ENCODE measurements around the gene NDST3.

NDST3 gene

GRCh38 chr4:118034053-118034785 lies at the start of gene NDST3:
NDST3 (plus strand) TSS chr4:118034486; CDS start chr4:118053911, 19,425 bp downstream.
- H3K36me3 Mint-ChIP-seq (ENCODE audit: insufficient read depth), result no peaks in the 10 kb centered on the region
- H3K4me1 Mint-ChIP-seq, result no peaks in the 10 kb centered on the region
- DNase-seq (ENCODE audit: low spot score in 2 of 2) (no peak), ATAC-seq (replicated peaks; ENCODE audit: extremely low read depth, poor library complexity, severe bottlenecking) (no peak)
- no peak within 1 kb of the TSS for H3K27ac Mint-ChIP-seq (ENCODE audit: low read depth)
- no peaks in the 10 kb centered on the region for H3K9me3 Mint-ChIP-seq
- no peak within 1 kb of the TSS for H3K4me3 Mint-ChIP-seq
- H3K27me3 Mint-ChIP-seq, result peaks cover 31% of the 10 kb centered on the region

DNA sequence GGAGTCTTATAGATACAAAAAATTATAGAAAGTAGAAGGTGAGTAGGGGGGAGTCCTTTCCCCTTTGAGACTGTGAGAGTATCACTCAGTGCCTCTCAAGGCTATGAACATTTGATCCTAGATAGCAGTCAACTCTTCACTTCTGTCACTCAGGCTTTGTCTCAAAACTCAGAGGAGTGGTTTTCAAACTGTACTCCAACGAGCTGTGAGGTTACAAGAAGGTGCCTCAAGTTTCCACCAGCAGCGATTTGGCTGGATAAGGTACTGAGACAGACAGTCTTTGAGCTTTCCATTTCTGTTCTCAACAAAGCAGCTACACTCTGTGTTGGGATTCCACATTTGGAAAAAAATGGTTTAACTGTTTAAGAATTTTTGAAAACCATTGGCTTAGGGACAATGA lies 48.0 kb upstream of the NDST3 start:
- peaks cover 8% of the 10 kb centered on the region for H3K9me3 Mint-ChIP-seq
- no peaks in the 10 kb centered on the region for H3K36me3 Mint-ChIP-seq (ENCODE audit: insufficient read depth)

DNA sequence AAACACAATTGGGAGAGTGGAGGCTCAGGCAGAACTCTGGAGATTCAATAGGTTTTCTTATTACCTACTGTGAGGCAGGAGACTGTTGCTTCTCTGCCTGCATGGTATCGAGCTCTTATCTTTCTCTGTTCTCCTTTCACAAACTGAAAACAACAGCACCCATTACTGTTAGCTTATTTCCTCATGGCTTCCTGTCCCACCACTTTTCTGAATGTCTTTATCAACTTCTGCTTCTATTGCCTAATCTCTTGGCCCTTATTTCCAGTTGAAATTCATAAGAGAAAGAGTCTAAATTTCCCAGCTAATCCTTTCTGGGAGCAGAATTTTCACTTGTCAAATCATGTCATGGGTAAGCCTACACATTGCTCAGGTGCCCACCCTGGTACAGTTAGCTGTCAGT lies 46.8 kb upstream of the NDST3 start:
- Mint-ChIP-seq H3K9me3 (peaks cover 8% of the 10 kb centered on the region), H3K27me3 (no peaks in the 10 kb centered on the region), H3K4me1 (no peaks in the 10 kb centered on the region), H3K4me3 (no peak overlapping the region), H3K27ac (ENCODE audit: low read depth) (no peak overlapping the region), H3K36me3 (ENCODE audit: insufficient read depth) (no peaks in the 10 kb centered on the region)
- ATAC-seq (replicated peaks; ENCODE audit: extremely low read depth, poor library complexity, severe bottlenecking) (no peak), DNase-seq (ENCODE audit: low spot score in 2 of 2) (no peak)

More for the DNA sequence above, 48.0 kb upstream of the NDST3 start:
- Mint-ChIP-seq H3K4me3 (no peak overlapping the region), H3K27ac (ENCODE audit: low read depth) (no peak overlapping the region), H3K4me1 (no peaks in the 10 kb centered on the region), H3K27me3 (no peaks in the 10 kb centered on the region)
- no peak for ATAC-seq (replicated peaks; ENCODE audit: extremely low read depth, poor library complexity, severe bottlenecking)
- DNase-seq (ENCODE audit: low spot score in 2 of 2), result no peak

- no peak for ATAC-seq (replicated peaks; ENCODE audit: extremely low read depth, poor library complexity, severe bottlenecking)
- H3K36me3 Mint-ChIP-seq (ENCODE audit: insufficient read depth), result no peaks in the 10 kb centered on the region
- no peak overlapping the region for H3K4me3 Mint-ChIP-seq
- H3K27me3 Mint-ChIP-seq, result no peaks in the 10 kb centered on the region
- H3K4me1 Mint-ChIP-seq, result no peaks in the 10 kb centered on the region
- DNase-seq (ENCODE audit: low spot score in 2 of 2), result no peak
- no peak overlapping the region for H3K27ac Mint-ChIP-seq (ENCODE audit: low read depth)
- H3K9me3 Mint-ChIP-seq, result peaks cover 5% of the 10 kb centered on the region
Observed at GRCh38 chr4:117996891-117997290, 37.4 kb upstream of the NDST3 start.

DNA sequence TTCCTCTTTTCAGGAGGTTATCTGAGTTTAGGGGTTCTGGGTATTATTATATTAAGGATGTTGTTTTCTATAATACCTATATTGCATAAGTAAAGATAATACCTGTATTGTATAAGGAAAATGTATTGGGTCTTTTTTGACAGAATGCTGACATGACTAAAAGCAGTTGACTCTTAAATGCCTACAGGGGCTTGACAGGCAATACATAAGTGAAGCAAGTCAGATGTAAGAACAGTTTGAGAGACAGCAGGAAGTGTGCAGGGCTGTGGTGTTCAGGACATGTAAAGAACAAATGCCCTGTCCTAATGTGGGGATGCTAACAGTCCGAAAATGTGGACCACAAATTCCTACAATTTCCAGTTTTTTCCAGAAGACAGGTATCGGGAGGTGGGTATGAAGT lies 30.2 kb upstream of the NDST3 start:
- H3K9me3 Mint-ChIP-seq, result no peaks in the 10 kb centered on the region

DNA sequence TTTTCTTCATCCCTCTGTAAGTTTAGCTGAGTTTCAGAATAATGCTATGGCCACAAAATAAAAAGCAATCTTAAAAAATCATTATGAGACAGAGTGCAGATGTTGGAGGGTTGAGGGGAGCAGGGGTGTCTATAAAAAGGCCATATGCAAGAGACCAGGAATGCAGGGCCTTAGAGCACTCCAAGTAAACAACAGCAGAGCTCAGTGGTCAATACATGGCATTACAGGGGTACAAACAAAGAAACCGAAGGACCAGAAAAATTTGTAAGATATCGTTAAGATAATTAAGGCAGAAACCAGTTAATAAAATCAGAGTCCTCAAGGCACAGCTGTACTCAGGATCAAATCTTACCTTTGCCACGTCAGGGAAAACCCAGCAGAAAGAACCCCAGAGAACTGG lies 28.4 kb upstream of the NDST3 start:
- ATAC-seq (replicated peaks; ENCODE audit: extremely low read depth, poor library complexity, severe bottlenecking), result no peak
- Mint-ChIP-seq H3K4me3 (no peak overlapping the region), H3K27me3 (no peaks in the 10 kb centered on the region), H3K27ac (ENCODE audit: low read depth) (no peak overlapping the region), H3K9me3 (peaks cover 3% of the 10 kb centered on the region), H3K4me1 (no peaks in the 10 kb centered on the region), H3K36me3 (ENCODE audit: insufficient read depth) (no peaks in the 10 kb centered on the region)
- DNase-seq (ENCODE audit: low spot score in 2 of 2), result no peak

More for the DNA sequence above, 30.2 kb upstream of the NDST3 start:
- no peak overlapping the region for H3K4me3 Mint-ChIP-seq
- no peak overlapping the region for H3K27ac Mint-ChIP-seq (ENCODE audit: low read depth)
- DNase-seq (ENCODE audit: low spot score in 2 of 2) (no peak), ATAC-seq (replicated peaks; ENCODE audit: extremely low read depth, poor library complexity, severe bottlenecking) (no peak)
- H3K27me3 Mint-ChIP-seq, result no peaks in the 10 kb centered on the region
- H3K4me1 Mint-ChIP-seq, result no peaks in the 10 kb centered on the region
- no peaks in the 10 kb centered on the region for H3K36me3 Mint-ChIP-seq (ENCODE audit: insufficient read depth)

- H3K36me3 Mint-ChIP-seq (ENCODE audit: insufficient read depth), result no peaks in the 10 kb centered on the region
- H3K4me1 Mint-ChIP-seq, result no peaks in the 10 kb centered on the region
- peaks cover 3% of the 10 kb centered on the region for H3K9me3 Mint-ChIP-seq
- ATAC-seq (replicated peaks; ENCODE audit: extremely low read depth, poor library complexity, severe bottlenecking), result no peak
- no peak for DNase-seq (ENCODE audit: low spot score in 2 of 2)
- H3K4me3 Mint-ChIP-seq, result no peak overlapping the region
- H3K27ac Mint-ChIP-seq (ENCODE audit: low read depth), result no peak overlapping the region
- H3K27me3 Mint-ChIP-seq, result no peaks in the 10 kb centered on the region
Observed at GRCh38 chr4:118012142-118012541, 22.1 kb upstream of the NDST3 start.

- H3K36me3 Mint-ChIP-seq (ENCODE audit: insufficient read depth), result no peaks in the 10 kb centered on the region
Observed at GRCh38 chr4:118014831-118015230, 19.5 kb upstream of the NDST3 start.

DNA sequence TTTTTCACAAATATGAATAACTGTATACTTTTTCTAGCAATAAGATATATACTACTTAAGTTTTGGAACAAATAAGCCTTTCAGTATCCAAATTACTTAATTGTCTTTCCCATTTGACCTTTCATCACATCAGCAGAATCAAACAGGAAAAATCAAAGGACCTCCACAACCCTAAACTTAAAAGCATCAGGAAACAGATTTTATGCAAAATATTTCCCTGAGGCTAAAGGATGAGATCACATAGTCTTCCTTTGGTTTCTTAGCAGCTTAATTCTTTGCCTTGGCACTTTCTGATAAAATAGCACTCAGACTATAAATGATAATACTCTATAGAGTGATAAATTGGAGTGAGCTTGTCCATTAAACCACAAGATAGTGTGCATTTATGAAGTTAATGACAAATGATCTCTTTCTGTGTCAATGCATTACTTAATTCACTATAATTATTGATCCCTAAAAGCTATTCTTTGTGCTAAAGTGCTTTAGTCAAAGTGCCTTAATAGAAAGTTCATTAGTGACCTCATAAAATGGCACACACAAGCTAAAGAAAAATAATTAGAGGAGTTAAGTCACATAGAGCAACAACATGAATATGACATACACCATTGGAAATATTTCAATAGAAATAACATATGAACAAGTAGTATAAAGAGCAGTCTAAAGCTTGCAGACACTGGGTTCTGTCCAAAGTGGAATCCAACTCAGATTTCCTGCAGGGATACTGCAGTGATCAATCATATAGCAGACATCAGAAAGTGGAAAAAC lies 15.7 kb upstream of the NDST3 start:
- no peaks in the 10 kb centered on the region for H3K4me1 Mint-ChIP-seq
- no peaks in the 10 kb centered on the region for H3K9me3 Mint-ChIP-seq
- ATAC-seq (replicated peaks; ENCODE audit: extremely low read depth, poor library complexity, severe bottlenecking) (no peak), DNase-seq (ENCODE audit: low spot score in 2 of 2) (no peak)
- H3K36me3 Mint-ChIP-seq (ENCODE audit: insufficient read depth), result no peaks in the 10 kb centered on the region
- no peaks in the 10 kb centered on the region for H3K27me3 Mint-ChIP-seq
- no peak overlapping the region for H3K27ac Mint-ChIP-seq (ENCODE audit: low read depth)
- H3K4me3 Mint-ChIP-seq, result no peak overlapping the region

More at GRCh38 chr4:118014831-118015230, 19.5 kb upstream of the NDST3 start:
- Mint-ChIP-seq H3K27ac (ENCODE audit: low read depth) (no peak overlapping the region), H3K4me1 (no peaks in the 10 kb centered on the region), H3K9me3 (peaks cover 2% of the 10 kb centered on the region), H3K27me3 (no peaks in the 10 kb centered on the region), H3K4me3 (no peak overlapping the region)
- no peak for ATAC-seq (replicated peaks; ENCODE audit: extremely low read depth, poor library complexity, severe bottlenecking)
- no peak for DNase-seq (ENCODE audit: low spot score in 2 of 2)

- peaks cover 10% of the 10 kb centered on the region for H3K27me3 Mint-ChIP-seq
- no peaks in the 10 kb centered on the region for H3K9me3 Mint-ChIP-seq
Observed at GRCh38 chr4:118026806-118027205, 7.5 kb upstream of the NDST3 start.

DNA sequence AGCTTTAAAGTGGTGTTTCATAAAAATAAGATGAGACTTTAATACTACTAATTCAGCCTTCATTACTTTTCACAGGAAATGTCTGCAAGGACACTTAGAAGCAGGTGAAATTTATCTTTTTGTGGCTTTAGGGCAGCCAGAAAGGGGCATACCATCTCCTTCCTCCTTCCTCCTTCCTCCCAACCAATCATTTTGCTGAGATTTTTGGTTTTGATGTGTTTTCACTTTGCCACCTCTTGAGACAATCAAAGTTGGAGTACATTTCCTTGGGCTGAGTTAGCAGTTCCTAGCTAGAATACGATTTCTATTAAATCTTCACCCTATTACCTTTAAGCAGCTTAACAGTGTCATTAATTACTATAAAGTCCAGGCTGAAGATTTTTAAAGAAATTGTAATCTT lies 5.1 kb upstream of the NDST3 start:
- Mint-ChIP-seq H3K27me3 (peaks cover 27% of the 10 kb centered on the region), H3K4me3 (no peak overlapping the region), H3K4me1 (no peaks in the 10 kb centered on the region), H3K9me3 (no peaks in the 10 kb centered on the region), H3K27ac (ENCODE audit: low read depth) (no peak overlapping the region), H3K36me3 (ENCODE audit: insufficient read depth) (no peaks in the 10 kb centered on the region)
- ATAC-seq (replicated peaks; ENCODE audit: extremely low read depth, poor library complexity, severe bottlenecking) (no peak), DNase-seq (ENCODE audit: low spot score in 2 of 2) (no peak)

More at GRCh38 chr4:118026806-118027205, 7.5 kb upstream of the NDST3 start:
- Mint-ChIP-seq H3K36me3 (ENCODE audit: insufficient read depth) (no peaks in the 10 kb centered on the region), H3K4me3 (no peak overlapping the region), H3K27ac (ENCODE audit: low read depth) (no peak overlapping the region), H3K4me1 (no peaks in the 10 kb centered on the region)
- no peak for DNase-seq (ENCODE audit: low spot score in 2 of 2)
- no peak for ATAC-seq (replicated peaks; ENCODE audit: extremely low read depth, poor library complexity, severe bottlenecking)

DNA sequence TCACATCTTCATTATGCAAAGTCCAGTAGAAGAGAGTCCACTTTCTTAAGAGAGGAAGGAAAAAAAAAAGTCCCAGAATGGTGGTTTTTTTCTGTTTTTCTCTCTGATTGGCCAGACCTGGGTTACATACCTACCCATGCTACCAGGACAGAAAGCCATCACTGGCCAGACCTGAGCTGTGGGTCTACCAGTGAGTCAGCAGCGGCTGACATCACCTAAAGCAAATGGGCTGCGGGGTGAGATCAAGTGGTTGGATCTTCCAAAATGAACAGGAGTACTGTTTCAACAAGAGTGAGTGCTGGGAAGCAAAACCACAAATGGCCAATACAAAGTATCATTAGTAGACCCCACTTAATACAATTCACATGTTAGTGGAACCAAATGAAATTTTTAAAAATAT lies 1.6 kb upstream of the NDST3 start:
- H3K36me3 Mint-ChIP-seq (ENCODE audit: insufficient read depth), result no peaks in the 10 kb centered on the region
- DNase-seq (ENCODE audit: low spot score in 2 of 2), result no peak

More for the DNA sequence above, 1.6 kb upstream of the NDST3 start:
- no peak for ATAC-seq (replicated peaks; ENCODE audit: extremely low read depth, poor library complexity, severe bottlenecking)
- H3K27me3 Mint-ChIP-seq, result peaks cover 31% of the 10 kb centered on the region
- H3K4me1 Mint-ChIP-seq, result no peaks in the 10 kb centered on the region
- no peaks in the 10 kb centered on the region for H3K9me3 Mint-ChIP-seq
- no peak overlapping the region for H3K27ac Mint-ChIP-seq (ENCODE audit: low read depth)
- no peak overlapping the region for H3K4me3 Mint-ChIP-seq
